Measurements from ENCODE around the gene DLK1.
A peak's percentile ranks its signal among the peaks of the same experiment; 100 is the strongest.

Gene DLK1

DNA sequence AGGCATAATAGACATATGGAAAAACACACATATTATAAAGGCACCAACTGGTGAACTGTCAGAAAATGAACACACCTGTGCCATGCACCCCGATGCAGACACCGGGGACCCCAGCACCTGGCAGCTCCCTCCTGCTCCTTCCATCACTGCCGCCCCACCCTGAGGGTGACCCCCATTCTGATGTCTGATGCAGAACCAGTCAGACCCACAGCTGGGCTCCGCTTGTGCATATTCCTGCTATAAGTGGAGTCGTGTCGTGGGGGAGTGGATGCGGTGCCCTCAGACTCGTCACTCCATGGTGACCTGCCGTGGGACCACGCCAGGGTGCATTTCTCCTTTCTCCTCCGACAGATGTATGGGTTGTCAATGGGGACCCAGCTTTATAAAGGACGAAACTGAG lies 53.6 kb downstream of the DLK1 start:
- DNase-seq: no peak

DNA sequence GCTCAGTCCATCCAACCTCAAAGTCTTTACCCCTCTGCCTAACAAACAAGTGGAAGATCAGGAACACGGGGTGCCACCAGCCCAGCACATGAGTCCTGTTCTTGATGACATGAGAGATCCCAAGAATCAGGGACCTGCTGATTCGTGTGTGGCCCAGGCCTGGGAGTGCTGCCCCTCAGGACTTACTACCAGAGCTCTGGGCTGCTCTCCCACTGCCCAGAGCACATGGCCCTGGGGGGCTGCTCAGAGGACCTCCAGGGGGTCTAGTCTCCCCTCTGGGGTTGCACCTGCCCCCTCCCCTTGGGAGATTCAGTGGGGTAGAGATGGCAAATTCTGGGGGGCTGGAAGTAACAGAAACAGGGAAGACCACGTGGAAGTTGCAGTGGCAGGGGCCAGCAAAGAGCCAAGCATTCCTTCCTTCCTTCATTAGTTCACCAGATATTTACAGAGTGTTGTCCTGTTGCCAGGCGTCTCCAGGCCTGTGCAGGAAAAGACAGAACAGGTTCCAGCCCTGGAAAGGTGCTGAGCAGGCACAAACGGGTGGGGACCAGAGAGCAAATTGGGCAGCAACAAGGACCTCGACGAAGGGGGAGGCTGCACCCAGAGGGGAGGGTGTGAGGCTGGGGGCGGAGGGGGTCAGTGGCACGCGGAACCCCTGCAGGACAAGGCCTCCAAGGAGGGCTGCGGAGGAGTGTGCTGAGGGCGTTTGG lies 54.1 kb downstream of the DLK1 start:
- DNase-seq: no peak

DNA sequence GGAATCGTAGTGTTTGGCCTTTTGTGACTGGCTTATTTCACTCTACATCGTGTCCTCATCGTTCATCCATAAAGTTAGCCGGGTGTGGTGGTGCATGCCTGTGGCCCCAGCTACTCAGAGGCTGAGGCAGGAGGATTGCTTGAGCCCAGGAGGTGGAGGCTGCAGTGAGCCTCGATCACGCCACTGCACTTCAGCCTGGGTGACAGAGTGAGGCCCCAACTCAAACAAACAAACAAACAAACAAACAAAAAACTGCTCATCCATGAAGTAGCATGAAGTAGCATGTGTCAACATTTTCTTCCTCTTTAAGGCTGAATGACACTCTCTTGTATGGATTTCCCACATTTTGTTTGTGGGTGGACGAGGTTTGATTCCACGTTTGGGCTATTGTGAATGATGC lies 55.3 kb downstream of the DLK1 start:
- no peak for DNase-seq

- DNase-seq: peak; percentile 33 to 55
Measured at GRCh38 chr14:100782516-100783320, 56.0 kb downstream of the DLK1 start.

DNA sequence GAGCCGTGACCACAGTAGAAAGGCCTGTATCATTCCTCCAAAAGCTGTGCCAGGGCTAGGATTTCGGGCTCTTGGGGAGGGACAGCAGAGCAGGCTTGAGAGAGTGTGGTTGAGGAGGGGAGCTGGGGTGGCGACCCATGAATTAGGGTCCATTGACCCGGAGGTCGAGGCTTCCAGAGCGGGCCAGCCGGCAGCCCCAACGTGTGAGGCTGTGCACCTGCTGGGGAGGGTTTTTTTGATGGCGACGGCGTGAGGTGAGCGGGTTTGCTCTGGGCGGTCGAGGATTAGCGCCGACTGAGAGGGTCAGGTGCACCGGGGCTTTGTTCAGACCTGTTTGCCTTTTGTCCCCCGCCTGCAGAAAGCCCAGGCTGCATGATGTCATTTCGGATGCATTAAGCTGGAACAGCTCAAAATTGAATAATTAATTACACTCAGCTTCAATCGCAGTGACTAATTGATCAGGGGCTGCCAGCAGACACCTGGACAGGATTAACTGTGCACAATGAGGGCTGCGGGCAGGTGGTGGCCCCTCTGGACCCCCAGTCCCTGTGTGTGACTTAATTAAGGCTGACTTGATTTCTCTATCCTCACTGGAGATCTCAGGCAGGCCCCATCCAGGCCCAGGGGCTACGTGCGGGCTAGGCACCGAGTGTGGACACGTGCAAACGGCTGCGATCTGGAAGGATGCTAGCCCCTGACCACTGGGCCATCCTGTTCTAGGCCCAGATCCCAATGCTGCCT lies 57.1 kb downstream of the DLK1 start:
- DNase-seq: peak; percentile 69 to 75

GRCh38 chr14:100784523-100785337 lies 58.0 kb downstream of the DLK1 start:
- peak; percentile 62 to 78 for DNase-seq

GRCh38 chr14:100785338-100785615 lies 58.6 kb downstream of the DLK1 start:
- DNase-seq: no peak

DNA sequence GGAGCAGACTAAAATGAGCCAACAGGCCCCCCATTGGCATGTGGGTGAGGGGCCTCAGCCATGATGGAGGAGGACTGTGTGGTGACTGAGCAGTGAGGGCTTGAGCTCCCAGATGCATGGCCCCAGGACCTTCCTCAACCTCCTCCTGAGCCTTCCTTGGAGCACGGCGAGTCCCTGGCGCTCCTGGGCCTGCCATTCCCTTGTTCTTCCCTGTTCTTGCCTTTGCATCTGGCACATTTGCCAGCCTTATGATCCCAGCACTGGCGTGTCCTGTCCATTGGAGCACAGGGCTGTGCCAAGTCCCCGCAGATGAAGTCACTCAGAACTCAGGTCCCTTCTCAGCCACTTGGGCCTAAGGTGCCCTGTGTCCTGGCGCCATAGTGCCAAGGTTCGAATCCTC lies 58.9 kb downstream of the DLK1 start:
- no peak for DNase-seq

DNA sequence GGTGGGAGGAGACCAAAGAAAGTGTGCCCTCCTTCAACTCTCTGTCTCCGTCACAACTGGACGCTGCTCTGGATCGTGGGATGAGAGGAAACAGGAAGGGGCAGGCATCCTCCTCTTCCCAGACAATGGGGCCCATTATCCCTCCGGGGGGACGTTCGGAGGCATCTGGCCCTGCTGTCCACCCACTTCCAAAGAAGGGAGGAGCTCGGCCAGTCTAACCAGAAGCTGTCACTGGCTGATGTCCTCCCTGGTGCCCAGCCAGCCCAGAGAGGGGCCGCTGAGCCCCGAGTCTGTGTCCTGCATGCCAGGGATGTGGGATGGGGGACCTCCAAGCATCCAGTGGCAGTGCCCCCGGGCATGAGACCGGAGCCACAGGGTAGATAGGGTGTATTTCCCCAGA lies 59.4 kb downstream of the DLK1 start:
- no peak for DNase-seq

DNA sequence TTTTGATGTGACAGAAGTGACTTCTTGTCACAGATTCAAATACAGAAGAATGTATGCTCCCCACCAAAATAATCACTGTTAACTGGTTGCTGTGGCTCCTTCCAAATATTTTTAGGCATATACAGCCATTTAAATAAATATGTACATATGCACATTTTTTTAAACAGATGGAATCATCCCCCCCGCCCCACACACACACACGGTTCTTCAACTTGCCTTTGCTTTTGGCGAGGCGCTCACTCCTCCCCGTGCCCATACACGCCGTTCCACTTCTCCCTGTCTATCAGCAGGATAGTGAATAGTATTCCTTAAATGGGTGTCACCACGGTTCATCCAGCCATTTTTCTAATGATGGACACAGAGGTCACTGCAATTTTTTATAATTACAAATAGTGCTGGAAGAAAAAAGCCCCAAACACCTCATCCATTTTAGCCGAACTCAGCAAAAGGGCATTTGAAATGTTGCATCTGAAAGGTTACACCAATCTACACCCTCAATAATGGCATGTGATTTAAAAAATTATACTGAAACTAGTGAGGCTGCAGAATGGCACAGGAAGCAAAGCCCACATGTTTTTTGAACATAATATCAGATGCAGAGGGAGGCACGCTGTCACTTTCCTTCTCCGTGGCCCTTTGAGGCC lies 60.0 kb downstream of the DLK1 start:
- DNase-seq: no peak

DNA sequence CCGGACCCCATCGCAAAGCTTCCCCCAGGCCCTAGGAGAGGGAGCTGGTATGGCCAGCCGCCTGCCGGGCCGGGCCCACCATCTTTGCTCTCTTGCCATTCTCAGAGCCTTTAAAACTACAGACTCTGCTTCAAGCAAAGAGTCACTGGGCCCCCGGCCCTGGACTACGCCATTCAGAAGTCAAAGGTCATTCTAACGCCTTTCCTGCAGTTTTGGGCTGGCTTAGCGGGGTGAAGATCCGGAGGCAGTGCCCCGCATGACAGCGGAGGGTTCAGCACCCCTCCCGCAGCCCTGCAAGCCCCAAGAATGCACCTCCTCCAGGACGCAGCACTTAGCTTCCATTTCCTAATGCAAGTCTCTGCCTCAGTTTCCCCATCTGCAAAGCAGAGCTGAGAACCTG lies 61.0 kb downstream of the DLK1 start:
- DNase-seq: no peak

Data from NCI-H187 (cell line).